ENCODE data around the gene TUBB6.

The TUBB6 gene

GRCh38 chr18:12287684-12288402 is 20.2 kb upstream of the TUBB6 start:
- DNase-seq (ENCODE audit: low read depth) = no peak
- no peak overlapping the region for H3K4me3 ChIP-seq (ENCODE audit: low read depth, low read length)
- no peak for TF ChIP-seq CTCF (IDR thresholded peaks at IDR 0.05; ENCODE audit: low read depth, low read length)
- TF ChIP-seq POLR2A (IDR thresholded peaks at IDR 0.05; ENCODE audit: extremely low read depth, insufficient read length) = no peak
- no peak for TF ChIP-seq MAX (IDR thresholded peaks at IDR 0.05; ENCODE audit: low read depth, low read length)
- no peak for TF ChIP-seq MYC (IDR thresholded peaks at IDR 0.05; ENCODE audit: low read depth, low read length)

GRCh38 chr18:12288403-12288755 is 19.7 kb upstream of the TUBB6 start:
- H3K4me3 ChIP-seq (ENCODE audit: low read depth, low read length) = no peak overlapping the region
- no peak for DNase-seq (ENCODE audit: low read depth)

GRCh38 chr18:12290086-12290485 is 18.0 kb upstream of the TUBB6 start:
- no peak overlapping the region for H3K4me3 ChIP-seq (ENCODE audit: low read depth, low read length)
- no peak for DNase-seq (ENCODE audit: low read depth)
- TF ChIP-seq MYC (IDR thresholded peaks at IDR 0.05; ENCODE audit: low read depth, low read length) = no peak
- TF ChIP-seq CTCF (IDR thresholded peaks at IDR 0.05; ENCODE audit: low read depth, low read length) = no peak
- no peak for TF ChIP-seq POLR2A (IDR thresholded peaks at IDR 0.05; ENCODE audit: extremely low read depth, insufficient read length)
- no peak for TF ChIP-seq MAX (IDR thresholded peaks at IDR 0.05; ENCODE audit: low read depth, low read length)

More at GRCh38 chr18:12288403-12288755, 19.7 kb upstream of the TUBB6 start:
- TF ChIP-seq POLR2A (IDR thresholded peaks at IDR 0.05; ENCODE audit: extremely low read depth, insufficient read length) = no peak
- no peak for TF ChIP-seq MYC (IDR thresholded peaks at IDR 0.05; ENCODE audit: low read depth, low read length)
- no peak for TF ChIP-seq CTCF (IDR thresholded peaks at IDR 0.05; ENCODE audit: low read depth, low read length)
- no peak for TF ChIP-seq MAX (IDR thresholded peaks at IDR 0.05; ENCODE audit: low read depth, low read length)

- DNase-seq (ENCODE audit: low read depth) = no peak
- no peak overlapping the region for H3K4me3 ChIP-seq (ENCODE audit: low read depth, low read length)
- no peak for TF ChIP-seq CTCF (IDR thresholded peaks at IDR 0.05; ENCODE audit: low read depth, low read length)
- no peak for TF ChIP-seq MAX (IDR thresholded peaks at IDR 0.05; ENCODE audit: low read depth, low read length)
- no peak for TF ChIP-seq MYC (IDR thresholded peaks at IDR 0.05; ENCODE audit: low read depth, low read length)
Observed at GRCh38 chr18:12291161-12291560, 16.9 kb upstream of the TUBB6 start.

GRCh38 chr18:12291690-12292089 is 16.4 kb upstream of the TUBB6 start:
- no peak for DNase-seq (ENCODE audit: low read depth)
- no peak for TF ChIP-seq MYC (IDR thresholded peaks at IDR 0.05; ENCODE audit: low read depth, low read length)
- no peak for TF ChIP-seq MAX (IDR thresholded peaks at IDR 0.05; ENCODE audit: low read depth, low read length)
- no peak for TF ChIP-seq POLR2A (IDR thresholded peaks at IDR 0.05; ENCODE audit: extremely low read depth, insufficient read length)
- TF ChIP-seq CTCF (IDR thresholded peaks at IDR 0.05; ENCODE audit: low read depth, low read length) = no peak
- H3K4me3 ChIP-seq (ENCODE audit: low read depth, low read length) = no peak overlapping the region
